Esophagus muscularis mucosa (tissue), 4 donors: ENCODE measurements around the gene TRIM16. TPM values are rescaled to one million over a fixed set of nuclear protein-coding genes. Genes with fewer than 3 reads are reported as not detected.
A peak's percentile ranks its signal among the peaks of the same experiment; 100 is the strongest.

Experiments used
- DNase-seq: peaks from one replicate; pipeline ENCODE4 v3.0.0-alpha.2; 2017; ENCODE audit errors: extremely low spot score
- H3K27ac ChIP-seq, 4 donors: fragments of 200-600 bp; sonication (generic); replicated peaks in 1 of 4; 1 replicate in 3 of 4; 2 replicates in 1 of 4; pipeline ENCODE4 v1.5.1; 2016 to 2019; ENCODE audit warnings: mild to moderate bottlenecking in 1 of 4
- H3K27me3 ChIP-seq, 4 donors: fragments of 200-600 bp; sonication (generic); one replicate each; pipeline versions ENCODE4 v1.5.1 to v1.6.0; 2016 to 2019
- H3K36me3 ChIP-seq, 4 donors: fragments of 200-600 bp; sonication (generic); one replicate each; pipeline ENCODE4 v1.5.1; 2016 to 2019
- H3K4me1 ChIP-seq, 4 donors: fragments of 200-600 bp; sonication (generic); one replicate each; pipeline ENCODE4 v1.5.1; 2016 to 2019
- H3K4me3 ChIP-seq, 4 donors: fragments of 200-600 bp; sonication (generic); 1 replicate in 2 of 4; 2 replicates in 2 of 4; pipeline ENCODE4 v1.5.1; 2016 to 2019; ENCODE audit warnings: mild to moderate bottlenecking in 4 of 4, moderate library complexity in 1 of 4
- H3K9me3 ChIP-seq, 4 donors: fragments of 200-600 bp; sonication (generic); 1 replicate in 3 of 4; 2 replicates in 1 of 4; pipeline ENCODE4 v1.5.1; 2016 to 2019
- CTCF ChIP-seq, 3 experiments: fragments of 200-600 bp in 2 of 3; fragments of 450-650 bp in 1 of 3; sonication (generic) in 2 of 3; IDR thresholded peaks; one replicate each; pipeline ENCODE4 v1.5.1; 2017 to 2019; ENCODE audit warnings: antibody characterized with exemption in 3 of 3, mild to moderate bottlenecking in 2 of 3, moderate library complexity in 1 of 3
- EP300 ChIP-seq: sonication (generic); formaldehyde crosslinking; IDR thresholded peaks from one replicate; pipeline ENCODE4 v1.6.1; 2017; ENCODE audit warnings: antibody characterized with exemption
- POLR2A ChIP-seq: fragments of 450-650 bp; IDR thresholded peaks from one replicate; pipeline ENCODE4 v1.6.1; 2017; ENCODE audit warnings: antibody characterized with exemption, moderate library complexity, mild to moderate bottlenecking, low read depth
- POLR2AphosphoS5 ChIP-seq, 2 donors: sonication (generic); formaldehyde crosslinking; IDR thresholded peaks; one replicate each; pipeline ENCODE4 v1.6.1; 2017; ENCODE audit warnings: antibody characterized with exemption in 2 of 2
- whole genome bisulfite sequencing: methylation state at CpG from one replicate; pipeline ENCODE4 v1.1.5; 2018; 5-methylcytosine and 5-hydroxymethylcytosine counted together
- intact Hi-C: fragments of 100-400 bp; cut with DNase I; formaldehyde crosslinking; loops from one replicate; pipeline ENCODE4 v1.15.1; 2023
- total RNA-seq, 4 donors: library from RNA; depleted of rRNA; stranded (reverse); fragments of >200 nt; gene quantifications; one replicate each; pipeline versions ENCODE4 v1.1.0 to v1.2.1, GENCODE V29; 2016

TRIM16 gene
- total RNA-seq, 4 donors from 2014 or later = 23.2 to 42.0 (median 30.4) TPM

DNA sequence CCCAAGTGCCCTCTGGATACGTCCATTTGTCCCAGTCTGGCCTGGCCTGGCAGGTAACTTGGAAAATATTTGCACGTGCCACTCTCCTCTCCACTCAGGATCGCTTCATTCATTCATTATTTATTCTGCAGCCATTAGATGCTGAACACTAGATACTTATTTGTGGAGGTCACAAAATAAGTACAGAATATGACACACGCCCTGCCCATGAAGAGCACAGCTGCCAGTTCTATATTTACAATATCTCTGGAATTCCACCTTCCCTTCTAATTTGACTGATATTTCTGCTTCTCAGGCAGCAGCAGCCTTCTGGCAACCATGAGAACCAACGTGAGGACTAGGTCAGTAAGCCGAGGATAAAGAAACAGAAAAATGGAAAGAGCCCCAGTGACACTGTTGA lies 20.9 kb downstream of the TRIM16 start:
- Histone ChIP-seq H3K27me3 (no peaks in the 10 kb centered on the region), H3K36me3 (peaks cover 0 to 10% (median 0%) of the 10 kb centered on the region in 4 donors), H3K9me3 (no peaks in the 10 kb centered on the region), H3K27ac (no peak overlapping the region), H3K4me3 (no peak overlapping the region), H3K4me1 (peaks cover 0 to 15% (median 0%) of the 10 kb centered on the region in 4 donors)
- intact Hi-C loops = no loop called here
- DNase-seq = no peak
- TF ChIP-seq EP300 = no peak
- no peak for TF ChIP-seq CTCF (IDR thresholded peaks at IDR 0.05)
- no peak for TF ChIP-seq POLR2A
- no peak for TF ChIP-seq POLR2AphosphoS5 (IDR thresholded peaks at IDR 0.05)
- 88% methylated on average over 6 of the region's 6 CpGs for WGBS

DNA sequence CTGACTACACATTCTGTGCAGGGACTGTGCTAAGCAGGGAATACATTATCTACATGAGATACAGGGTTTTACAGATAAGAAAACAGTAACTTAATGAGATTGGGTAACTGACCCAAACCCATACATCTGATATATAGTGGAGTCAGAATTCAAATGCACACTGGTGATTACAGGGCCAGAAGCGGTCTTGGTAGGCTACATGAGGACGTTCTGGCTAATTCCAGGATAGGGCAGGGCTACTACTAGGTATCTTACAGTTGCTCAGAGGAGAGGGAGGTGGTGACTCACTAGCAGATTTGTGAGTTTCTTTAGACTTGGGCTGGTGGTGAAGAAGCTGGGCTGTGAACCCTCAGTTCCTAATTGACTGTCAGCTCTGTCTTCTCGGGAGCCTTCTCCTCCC lies 21.4 kb downstream of the TRIM16 start:
- Histone ChIP-seq H3K36me3 (peaks cover 0 to 10% (median 0%) of the 10 kb centered on the region in 4 donors), H3K27me3 (no peaks in the 10 kb centered on the region), H3K9me3 (no peaks in the 10 kb centered on the region), H3K27ac (no peak overlapping the region), H3K4me1 (peaks cover 0 to 15% (median 0%) of the 10 kb centered on the region in 4 donors), H3K4me3 (no peak overlapping the region)
- 93% methylated on average over 3 of the region's 3 CpGs for WGBS
- intact Hi-C loops = no loop called here
- no peak for TF ChIP-seq CTCF (IDR thresholded peaks at IDR 0.05)
- no peak for DNase-seq

GRCh38 chr17:15660077-15660476 lies 24.0 kb downstream of the TRIM16 start:
- no peaks in the 10 kb centered on the region for H3K27me3 ChIP-seq
- TF ChIP-seq POLR2AphosphoS5 (IDR thresholded peaks at IDR 0.05) (no peak), CTCF (IDR thresholded peaks at IDR 0.05) (no peak), POLR2A (no peak), EP300 (no peak)
- intact Hi-C loops = no loop called here
- H3K9me3 ChIP-seq = no peaks in the 10 kb centered on the region
- no peak overlapping the region for H3K27ac ChIP-seq
- peaks cover 0 to 10% (median 0%) of the 10 kb centered on the region in 4 donors for H3K36me3 ChIP-seq
- H3K4me3 ChIP-seq = no peak overlapping the region
- H3K4me1 ChIP-seq = peaks cover 0 to 15% (median 0%) of the 10 kb centered on the region in 4 donors
- no peak for DNase-seq
- WGBS = 69% methylated on average over 3 of the region's 3 CpGs

DNA sequence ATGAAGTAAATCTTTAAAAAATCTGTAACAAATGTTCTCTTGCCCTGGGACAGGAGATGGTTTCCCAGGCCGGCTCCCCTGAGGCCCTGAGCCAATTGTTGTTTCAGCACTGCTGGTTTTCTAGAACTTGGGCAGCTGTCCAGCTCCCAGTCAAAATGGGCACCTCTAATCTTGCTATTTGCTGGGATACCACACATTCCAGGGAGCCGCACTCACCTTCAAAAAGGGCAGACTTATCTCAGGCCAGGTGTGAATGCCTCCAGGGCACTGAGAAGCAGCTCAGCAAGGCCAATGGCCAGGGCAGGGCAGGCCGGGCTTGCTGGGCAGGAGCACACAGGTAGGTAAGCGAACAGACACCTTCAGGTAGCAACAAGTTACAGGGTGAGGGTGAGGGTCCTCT lies 24.4 kb downstream of the TRIM16 start:
- intact Hi-C loops = no loop called here
- TF ChIP-seq POLR2AphosphoS5 (IDR thresholded peaks at IDR 0.05) (no peak), POLR2A (no peak), CTCF (IDR thresholded peaks at IDR 0.05) (no peak), EP300 (no peak)
- Histone ChIP-seq H3K36me3 (peaks cover 0 to 10% (median 0%) of the 10 kb centered on the region in 4 donors), H3K27me3 (no peaks in the 10 kb centered on the region), H3K4me3 (no peak overlapping the region), H3K9me3 (no peaks in the 10 kb centered on the region), H3K4me1 (peaks cover 0 to 15% (median 0%) of the 10 kb centered on the region in 4 donors), H3K27ac (peak overlapping the region in 1 of 4 donors; percentile 41)
- DNase-seq = no peak
- WGBS = 85% methylated on average over 2 of the region's 4 CpGs

- Histone ChIP-seq H3K27ac (no peak overlapping the region), H3K4me1 (peaks cover 0 to 15% (median 0%) of the 10 kb centered on the region in 4 donors), H3K27me3 (no peaks in the 10 kb centered on the region), H3K36me3 (peaks cover 0 to 6% (median 0%) of the 10 kb centered on the region in 4 donors), H3K9me3 (no peaks in the 10 kb centered on the region), H3K4me3 (no peak overlapping the region)
- intact Hi-C loops = no loop called here
- WGBS = 95% methylated on average over 6 of the region's 6 CpGs
- TF ChIP-seq CTCF (IDR thresholded peaks at IDR 0.05) (no peak), POLR2AphosphoS5 (IDR thresholded peaks at IDR 0.05) (no peak), EP300 (no peak), POLR2A (no peak)
- DNase-seq = no peak
Measured at GRCh38 chr17:15659236-15659635, 24.9 kb downstream of the TRIM16 start.
